T-helper 2 cell treated with Interferon-gamma antibody and Interleukin-4, amounts not matched to agents 100 ng/mL and 5 ng/mL, for 36 hours (primary cell): ENCODE results near the gene CSNK1G1. TPM values are rescaled to one million over a fixed set of nuclear protein-coding genes. Genes with fewer than 3 reads are reported as not detected.
"Not testable (repeated sequence)": the region's sequence is repeated elsewhere in the genome, so short reads cannot be mapped to it uniquely, and the experiment has no call there.

Experiments
- intact Hi-C: fragments of 100-400 bp; cut with micrococcal nuclease; formaldehyde crosslinking; loops from one replicate; pipeline ENCODE4 v1.15.1; 2023
- total RNA-seq: library from RNA; stranded (reverse); gene quantifications from 2 replicates; pipeline ENCODE4 v1.2.3, GENCODE V29; 2022

Gene CSNK1G1
- total RNA-seq, 1 donor from 2014 or later = 30.0 TPM

DNA sequence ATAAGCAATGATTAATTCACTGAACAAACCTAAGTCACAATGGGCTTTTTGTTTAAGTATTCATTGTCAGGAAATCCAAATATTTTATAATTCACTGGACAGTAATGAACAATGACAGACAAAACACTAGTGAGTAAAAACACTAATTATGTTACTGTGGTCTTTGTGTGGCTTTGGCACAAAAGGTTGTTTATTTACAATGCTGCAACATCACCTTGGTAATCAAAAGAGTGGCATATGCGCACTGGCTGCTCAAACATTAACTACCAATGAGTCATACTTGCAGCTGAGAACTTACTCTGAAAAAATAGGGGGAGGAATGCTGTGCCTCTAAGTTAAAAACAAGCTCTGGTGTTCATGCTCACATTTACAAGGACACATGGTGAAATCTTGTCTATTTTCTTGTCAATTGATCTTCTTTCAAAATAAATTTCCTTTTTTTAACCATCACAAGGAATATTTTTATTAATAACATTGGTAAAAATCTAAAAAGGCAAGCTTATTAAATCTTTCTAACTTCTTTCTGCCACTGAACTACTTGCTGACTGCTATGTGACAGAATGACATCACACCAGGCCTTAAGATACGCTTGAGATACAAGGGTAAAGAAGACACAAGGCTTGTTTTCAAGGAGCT, 107.9 kb downstream of the CSNK1G1 start:
- intact Hi-C loops = no loop called here

DNA sequence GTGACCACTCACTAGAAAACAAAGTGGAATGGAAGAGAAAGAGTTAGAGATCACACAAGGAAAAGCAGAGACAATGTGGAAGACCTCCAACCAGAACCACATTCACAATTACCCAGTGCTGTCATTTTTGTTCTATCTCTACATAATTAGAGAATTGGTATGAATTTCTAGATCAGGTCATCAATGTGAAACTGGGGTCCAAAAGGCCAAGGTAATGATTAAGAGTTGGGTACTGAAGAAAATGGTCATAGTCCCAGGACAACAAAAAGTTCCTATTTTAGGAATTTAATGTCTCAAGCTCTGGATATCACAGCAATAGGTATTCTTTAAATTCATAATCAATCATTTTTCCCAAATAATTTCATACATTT, 108.5 kb downstream of the CSNK1G1 start:
- intact Hi-C loops = no loop called here

DNA sequence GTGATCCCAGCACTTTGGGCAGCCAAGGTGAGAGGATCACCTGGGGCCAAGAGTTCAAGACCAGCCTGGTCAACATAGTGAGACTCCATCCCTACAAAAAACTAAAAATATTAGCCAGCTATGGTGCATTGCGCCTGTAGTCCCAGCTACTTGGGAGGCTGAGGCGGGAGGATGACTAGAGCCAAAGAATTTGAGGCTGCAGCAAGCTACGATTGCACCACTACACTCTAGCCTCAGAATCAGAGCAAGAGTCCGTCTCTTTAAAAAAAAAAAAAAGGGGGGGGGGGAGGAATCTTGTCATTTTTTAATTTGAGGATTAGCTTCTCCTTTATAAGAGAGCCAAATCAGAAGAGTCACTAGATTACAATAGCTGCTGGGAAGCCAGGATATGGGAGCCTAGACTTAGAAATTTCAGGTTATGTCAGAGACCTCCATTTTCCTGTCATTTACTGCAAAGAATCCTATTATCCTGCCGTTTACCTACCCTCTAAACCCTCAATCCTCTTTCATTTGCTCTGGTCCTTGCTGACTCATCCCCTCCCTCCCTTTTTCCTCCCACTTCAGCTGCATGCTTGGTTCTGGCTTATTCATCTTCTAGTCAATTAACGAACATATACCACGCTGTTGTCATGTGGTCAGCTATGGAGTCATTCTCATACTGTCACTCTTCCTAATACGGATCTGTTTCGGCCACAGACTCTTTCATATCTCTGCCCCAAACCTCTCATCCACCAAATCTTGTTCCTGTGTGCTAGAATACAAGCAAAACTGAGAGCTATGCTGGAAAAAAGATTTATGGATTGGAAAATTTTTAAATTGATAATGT, 109.4 kb downstream of the CSNK1G1 start:
- intact Hi-C loops = no loop called here

DNA sequence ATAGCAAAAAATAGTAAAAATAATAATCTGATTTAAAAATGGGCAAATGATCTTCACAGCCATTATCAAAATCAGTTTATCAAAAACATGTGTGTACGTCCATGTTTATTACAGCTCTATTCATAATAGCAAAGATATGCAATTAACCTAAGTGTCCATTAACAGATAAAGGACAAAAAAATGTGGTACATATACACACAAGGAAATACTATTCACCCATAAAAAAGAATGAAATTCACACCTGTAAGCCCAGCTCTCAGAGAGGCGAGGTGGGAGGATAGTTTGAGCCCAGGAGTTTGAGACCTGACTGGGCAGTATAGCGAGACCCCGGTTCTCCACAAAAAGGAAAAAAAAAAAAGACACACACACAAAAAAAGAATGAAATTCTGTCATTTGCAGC, 110.6 kb downstream of the CSNK1G1 start:
- intact Hi-C loops = no loop called here

DNA sequence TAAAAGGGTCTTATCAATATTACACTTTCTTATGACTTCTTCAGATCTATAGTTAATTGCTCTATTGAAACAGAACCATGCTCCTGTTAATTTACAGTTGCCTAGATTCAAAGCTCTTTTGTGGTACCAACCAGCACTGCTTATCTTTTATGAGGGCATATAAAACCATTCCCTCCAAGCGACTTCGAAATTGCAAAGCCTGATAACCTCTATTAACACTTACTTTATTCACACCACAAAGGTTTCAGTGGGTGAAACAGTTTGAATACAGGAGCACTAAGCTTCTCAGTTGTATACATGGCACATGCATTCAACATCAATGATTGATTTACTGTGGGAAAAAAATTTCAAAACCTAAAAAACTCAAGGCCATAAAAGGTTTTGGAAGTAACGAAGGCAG, 118.3 kb downstream of the CSNK1G1 start:
- intact Hi-C loops = no loop called here

DNA sequence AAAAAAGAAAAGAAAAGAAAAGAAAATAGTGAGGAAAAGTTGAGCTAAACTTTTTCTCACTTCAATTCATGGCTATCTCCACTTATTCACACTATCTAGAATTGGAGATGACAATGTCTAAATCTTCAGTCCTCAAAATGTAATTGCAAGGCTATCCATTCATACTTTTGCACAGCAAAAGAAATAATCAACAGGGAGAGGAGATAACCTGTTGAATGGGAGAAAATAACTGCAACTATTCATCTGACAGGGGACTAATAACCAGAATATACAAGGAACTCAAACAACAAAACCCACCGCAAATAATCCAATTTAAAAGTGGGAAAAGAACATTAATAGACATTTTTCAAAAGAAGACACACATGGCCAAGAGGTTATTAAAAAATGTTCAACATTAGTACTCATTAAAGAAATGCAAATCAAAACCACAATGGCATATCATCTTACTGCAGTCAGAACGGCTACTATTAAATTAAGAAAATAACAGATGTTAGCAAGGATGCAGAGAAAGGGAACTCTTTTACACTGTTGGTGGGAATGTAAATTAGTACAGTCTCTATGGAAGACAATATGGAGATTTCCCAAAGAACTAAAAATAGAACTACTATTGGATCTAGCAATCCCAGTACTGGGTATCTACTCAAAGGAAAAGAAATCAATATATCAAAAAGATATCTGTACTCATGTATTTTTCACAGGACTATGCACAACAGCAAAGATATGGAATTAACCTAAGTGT, 119.6 kb downstream of the CSNK1G1 start:
- intact Hi-C loops = no loop called here

DNA sequence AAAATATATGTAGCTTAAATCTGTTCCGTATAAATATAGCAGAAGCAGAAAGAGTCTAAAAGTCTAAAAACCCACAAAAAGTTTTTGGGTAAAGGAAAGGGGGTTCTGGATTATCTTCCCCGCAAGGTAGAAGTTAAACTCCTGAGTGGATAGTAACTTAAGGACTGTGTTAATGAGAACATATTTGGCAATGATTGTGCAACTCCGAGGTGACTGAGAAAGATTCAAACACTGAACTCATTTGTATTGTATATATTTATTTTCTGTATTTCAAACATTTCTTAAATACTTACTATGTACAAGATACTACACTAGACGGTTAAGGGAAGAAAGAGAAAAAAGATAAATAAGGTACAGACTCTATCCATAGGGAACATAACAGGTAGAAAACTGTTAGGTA, 120.4 kb downstream of the CSNK1G1 start:
- intact Hi-C loops = no loop called here

DNA sequence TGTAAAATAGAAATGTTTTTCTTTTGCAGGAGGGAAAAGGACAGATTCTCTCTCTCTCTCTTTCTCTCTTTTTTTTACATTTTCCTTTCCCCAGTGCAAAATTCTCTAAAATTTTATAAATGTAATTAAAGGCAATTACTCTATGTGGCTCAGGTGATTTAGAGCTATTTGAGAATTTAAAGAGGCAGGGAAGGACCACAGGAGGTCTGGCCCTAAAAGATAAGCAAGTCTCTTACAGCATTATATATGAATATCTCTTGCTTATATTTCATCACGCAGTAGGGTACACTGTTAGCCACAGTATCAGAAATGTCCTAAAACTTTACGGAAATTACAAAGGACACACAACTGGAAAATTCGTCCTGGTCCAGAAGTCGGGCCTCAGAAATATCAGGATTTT, 122.7 kb downstream of the CSNK1G1 start:
- intact Hi-C loops = no loop called here

DNA sequence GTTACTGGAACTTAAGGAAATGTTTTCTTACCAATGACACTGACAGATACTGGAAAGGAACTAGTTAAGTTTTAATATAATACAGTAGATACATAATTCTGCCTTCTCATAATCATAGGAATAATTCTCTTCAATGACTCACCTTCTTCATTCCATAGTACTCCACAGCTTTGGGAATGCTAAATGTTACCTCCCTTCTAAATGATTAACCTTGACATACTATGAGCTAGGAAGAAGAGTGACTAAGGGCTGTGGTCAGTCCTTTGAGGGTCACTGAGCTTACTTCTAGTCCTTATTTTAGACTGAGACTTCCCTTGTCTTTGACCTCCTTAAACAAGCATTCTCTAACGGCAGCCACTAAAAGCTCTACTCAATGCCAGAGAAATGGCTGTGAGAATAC, 123.6 kb downstream of the CSNK1G1 start:
- intact Hi-C loops = no loop called here

DNA sequence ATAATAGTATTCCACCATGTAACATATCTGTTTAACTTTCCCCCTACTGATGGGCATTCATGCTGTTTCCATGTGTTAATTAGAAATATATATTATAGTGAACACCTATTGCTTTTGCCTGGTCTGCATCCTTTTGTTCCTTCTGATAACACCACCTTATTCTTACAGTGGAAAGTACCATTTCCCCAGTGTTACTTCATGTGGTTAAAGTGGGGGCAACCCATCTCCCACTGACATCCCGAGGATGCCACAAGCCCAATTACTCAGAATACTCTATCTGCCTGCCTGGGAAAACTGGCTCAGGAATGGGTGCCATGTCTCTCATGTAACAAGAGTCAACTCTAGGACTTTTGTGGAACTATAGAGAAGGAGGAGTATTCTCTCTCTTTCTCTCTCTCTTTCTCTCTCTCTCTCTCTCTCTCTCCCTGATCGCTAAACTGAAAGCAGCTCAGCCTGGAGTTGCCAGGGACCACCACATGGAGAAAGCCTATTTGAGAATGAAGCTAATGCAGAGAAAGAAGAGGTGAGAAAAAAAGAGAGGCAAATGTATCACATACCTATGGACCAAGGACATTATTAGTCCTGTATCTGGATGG, 126.7 kb downstream of the CSNK1G1 start:
- intact Hi-C loops = no loop called here

DNA sequence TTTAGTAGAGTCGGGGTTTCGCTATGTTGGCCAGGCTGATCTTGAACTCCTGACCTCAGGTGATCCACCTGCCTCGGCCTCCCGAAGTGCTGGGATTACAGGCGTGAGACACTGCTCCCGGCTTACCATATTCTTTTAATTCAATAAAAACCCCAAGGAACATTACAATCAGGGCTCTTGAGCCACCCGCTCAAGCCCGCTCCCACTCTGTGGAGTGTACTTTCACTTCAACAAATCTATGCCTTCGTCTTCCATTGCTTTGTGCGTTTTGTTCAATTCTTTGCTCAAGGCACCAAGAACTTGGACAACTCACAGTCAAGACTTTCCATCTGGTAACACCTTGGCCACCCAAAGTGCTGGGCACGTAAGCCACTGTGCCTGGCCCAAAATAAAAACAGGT, 130.2 kb downstream of the CSNK1G1 start:
- intact Hi-C loops = no loop called here

DNA sequence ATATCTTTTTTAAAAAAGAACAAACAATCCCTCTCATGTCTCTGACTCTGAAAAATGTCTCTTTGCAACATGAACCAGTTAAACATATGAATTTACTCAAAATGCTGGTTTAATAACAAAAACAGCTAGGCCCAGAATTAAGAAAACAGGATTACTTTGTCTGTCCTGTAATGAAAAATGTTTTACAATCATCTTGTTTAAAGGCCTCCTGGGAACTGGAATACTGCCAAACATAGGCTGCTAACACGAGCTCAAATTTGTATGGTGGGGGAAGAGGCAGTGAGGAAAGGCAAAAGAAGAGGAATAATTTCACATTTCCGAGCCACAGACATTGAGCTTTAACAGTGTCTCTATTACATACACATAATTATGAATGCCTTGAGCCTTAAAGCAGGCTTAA, 131.5 kb downstream of the CSNK1G1 start:
- intact Hi-C loops = no loop called here

DNA sequence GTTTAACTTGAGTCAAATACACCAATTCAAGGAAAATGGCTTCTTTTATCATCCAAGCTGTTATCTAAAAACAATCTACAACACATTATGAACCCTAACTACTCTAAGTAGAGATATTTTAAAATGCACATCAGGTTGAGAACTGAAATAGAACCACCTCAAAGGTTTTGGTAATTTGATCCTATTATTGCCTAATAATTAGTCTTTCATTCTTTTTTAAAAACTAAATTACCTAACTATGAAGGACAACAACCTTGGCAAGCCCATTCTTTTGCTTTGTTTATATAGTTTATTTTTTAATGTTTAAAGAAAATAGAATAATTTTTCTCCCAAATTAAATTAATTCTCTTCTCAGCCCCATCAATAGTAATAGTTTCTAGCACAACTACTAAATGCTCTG, 132.1 kb downstream of the CSNK1G1 start:
- intact Hi-C loops = no loop called here

DNA sequence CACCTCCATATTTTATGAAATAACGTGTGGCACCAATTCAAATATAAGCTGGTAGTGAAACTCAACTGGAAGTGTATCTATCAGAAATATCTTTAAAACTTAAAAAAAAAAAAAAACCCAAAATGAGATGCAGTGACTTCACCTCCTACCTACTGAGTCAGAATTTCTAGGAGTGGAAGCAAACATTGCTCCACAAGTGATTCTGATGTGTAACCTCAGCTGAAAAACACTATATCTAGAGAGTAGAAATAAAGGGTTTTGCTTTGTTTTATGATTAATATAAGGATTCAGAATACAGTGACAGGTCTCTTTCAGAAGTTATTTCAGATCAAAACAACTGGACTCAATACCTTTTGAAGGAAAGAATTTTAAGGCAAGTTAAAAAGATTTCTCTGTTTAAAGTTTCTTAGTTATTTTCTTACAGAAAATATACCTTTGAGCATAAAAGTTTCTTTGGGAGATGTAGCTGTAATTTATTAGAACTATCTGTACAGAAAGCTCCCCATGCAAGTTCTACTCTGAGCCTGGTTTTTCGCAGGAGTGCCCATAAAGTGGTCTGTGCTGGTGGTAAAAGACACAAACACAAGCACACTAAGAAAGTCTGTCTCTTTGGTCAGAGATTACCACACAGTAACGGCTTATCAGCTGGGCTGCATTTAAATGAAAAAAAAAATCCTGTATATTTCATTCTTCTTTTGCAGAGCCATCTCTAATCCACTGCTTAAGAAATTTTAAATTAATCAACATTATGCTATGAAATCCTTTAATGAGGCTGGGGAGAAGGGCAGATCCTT, 133.2 kb downstream of the CSNK1G1 start:
- intact Hi-C loops = no loop called here

DNA sequence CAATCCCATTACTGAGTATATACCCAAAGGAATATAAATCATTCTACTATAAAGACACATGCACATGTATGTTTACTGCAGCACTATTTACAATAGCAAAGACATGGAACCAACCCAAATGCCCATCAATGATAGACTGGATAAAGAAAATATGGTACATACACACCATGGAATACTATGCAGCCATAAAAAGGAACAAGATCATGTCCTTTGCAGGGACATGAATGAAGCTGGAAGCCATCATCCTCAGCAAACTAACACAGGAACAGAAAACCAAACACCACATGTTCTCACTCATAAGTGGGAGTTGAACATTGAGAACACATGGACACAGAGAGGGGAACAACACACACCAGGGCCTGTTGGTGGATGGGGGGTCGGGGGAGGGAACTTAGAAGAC, 134.1 kb downstream of the CSNK1G1 start:
- intact Hi-C loops = not testable (repeated sequence)

DNA sequence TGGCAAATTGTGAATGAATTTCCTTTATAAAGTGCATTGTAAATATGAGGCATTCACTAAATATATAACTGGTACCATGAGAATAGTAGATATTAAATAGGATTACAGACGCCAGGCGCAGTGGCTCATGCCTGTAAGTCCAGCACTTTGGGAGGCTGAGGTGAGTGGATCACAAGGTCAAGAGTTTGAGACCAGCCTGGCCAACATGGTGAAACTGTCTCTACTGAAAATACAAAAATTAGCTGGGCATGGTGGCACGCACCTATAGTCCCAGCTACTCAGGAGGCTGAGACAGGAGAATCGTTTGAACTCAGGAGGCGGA, 138.6 kb downstream of the CSNK1G1 start:
- intact Hi-C loops = not testable (repeated sequence)

DNA sequence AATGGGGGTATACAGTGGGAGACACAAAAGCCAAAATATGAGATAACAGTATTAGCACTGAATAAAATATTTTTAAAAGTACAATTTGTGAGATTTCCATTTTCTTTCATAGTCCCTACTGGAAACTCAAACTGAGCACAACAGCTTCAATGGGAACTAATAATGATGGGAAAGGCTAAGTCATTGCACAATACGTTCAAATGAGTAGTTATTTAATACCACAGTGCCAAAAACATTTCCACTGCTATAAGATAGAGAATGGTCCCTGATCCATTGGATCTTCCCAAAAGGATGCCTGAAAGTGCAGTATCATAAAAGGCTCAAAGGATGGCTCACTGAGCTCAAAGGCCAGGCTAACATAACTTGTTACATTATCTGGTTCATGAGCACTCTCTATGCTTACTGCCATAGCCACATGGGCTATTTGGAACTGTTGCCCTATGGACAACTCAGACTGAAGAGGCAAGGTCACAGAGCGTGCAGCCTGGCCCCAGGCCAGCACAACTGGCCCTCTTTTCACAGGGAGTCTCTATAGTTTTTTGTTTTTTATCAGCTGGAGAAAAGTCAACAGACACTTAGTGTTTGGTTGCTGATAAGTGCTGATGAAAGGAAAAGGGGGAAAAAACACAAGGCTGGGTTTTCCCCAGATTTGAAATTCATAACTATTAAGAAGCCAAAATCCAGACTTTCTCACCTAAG, 139.1 kb downstream of the CSNK1G1 start:
- intact Hi-C loops = no loop called here

DNA sequence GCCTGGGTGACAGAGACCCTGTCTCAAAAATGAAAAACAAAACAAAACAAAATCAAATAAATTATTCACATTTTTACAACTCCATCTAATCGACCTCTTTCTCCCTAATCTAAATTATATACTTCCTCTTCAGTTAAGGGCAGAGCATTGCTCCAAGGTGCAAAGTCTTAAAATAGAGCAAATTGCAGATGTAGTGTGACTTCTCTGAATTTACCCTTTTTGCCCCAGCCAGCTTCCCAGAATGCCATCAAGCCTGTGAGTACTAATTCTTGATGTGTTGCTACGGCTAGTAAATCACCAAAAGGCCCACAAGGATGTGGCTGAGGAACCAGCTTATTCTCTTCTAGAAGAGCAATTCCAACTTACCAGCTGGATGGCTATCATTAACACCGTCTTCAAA, 139.8 kb downstream of the CSNK1G1 start:
- intact Hi-C loops = no loop called here

DNA sequence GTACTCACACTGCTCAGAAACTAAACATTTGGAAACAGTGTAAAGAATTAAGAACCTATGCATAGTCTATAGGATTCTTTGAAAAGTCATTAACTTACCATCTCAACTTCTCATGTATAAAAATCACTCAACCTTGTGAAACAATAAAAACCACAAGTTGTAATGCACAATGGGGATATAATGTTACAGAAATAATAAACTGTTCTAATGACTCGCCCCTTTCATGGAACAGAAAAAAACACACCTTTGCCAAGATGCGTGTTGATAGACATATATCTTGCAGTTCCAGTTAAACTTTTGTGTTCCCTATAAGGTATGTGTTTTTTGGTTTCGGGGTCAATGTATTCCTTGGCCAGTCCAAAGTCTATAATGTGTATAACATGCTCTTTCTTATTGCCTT, 142.3 kb downstream of the CSNK1G1 start:
- intact Hi-C loops = no loop called here

DNA sequence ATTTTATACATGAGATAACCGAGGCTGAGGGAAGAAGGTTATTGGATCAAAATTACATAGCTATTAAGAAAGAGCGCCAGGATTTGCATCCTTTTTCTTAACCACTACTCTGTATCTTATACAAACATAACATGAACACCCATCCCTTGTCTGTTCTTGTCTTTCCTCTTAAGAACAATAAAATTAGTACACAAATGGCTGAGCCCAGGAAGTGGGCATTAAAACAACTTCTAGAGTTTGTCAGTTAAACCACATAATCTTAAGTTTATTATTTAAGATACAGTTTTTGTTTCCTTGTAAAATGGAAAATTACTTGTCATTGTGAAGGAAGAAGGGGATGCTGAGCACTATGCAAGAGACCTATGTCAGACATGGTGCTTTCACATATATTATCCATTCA, 144.3 kb downstream of the CSNK1G1 start:
- intact Hi-C loops = no loop called here

DNA sequence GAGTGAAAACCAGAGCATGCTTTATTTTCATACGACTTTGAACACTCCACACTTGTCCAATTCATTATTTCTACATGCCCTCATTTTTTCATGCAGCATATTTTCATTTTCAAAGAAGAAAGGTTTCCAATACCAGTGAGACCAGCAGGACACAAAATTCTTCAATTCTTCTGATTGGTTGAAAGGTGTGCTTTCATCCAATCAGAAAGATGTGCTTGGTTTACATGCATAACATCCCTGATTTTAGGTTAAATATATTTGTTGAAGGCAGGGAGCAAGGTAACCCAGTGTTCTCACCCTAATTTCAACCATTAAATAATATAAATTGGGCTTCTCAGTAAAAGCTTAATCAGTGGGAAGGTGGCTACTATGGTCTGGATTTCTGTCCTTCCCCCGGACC, 145.6 kb downstream of the CSNK1G1 start:
- intact Hi-C loops = no loop called here
